Measurements from ENCODE around the gene WDR11. TPM values are rescaled to one million over a fixed set of nuclear protein-coding genes. Genes with fewer than 3 reads are reported as not detected.

The WDR11 gene
- total RNA-seq, 1 experiment from 2014 or later, result 48.3 TPM

- Histone ChIP-seq H3K4me1 (ENCODE audit: control insufficient read depth in 1 of 2, insufficient read depth in 2 of 2, low read length in 2 of 2) (no peaks in the 10 kb centered on the region), H3K27ac (ENCODE audit: low read depth, low read length) (no peak overlapping the region), H3K79me2 (ENCODE audit: insufficient read depth, low read length) (no peaks in the 10 kb centered on the region), H3K36me3 (ENCODE audit: control insufficient read depth in 1 of 2, insufficient read depth in 2 of 2, low read length in 2 of 2) (no peaks in the 10 kb centered on the region), H3K4me2 (ENCODE audit: low read length) (no peak overlapping the region), H4K20me1 (ENCODE audit: insufficient read depth) (no peaks in the 10 kb centered on the region), H3K27me3 (ENCODE audit: insufficient read depth, low read length) (peaks cover 7% of the 10 kb centered on the region; the same call in 1 of the 2 replicates), H3K9me3 (ENCODE audit: control insufficient read depth in 1 of 2, insufficient read depth in 1 of 2, low read depth in 1 of 2, low read length in 2 of 2) (no peaks in the 10 kb centered on the region), H3K9ac (ENCODE audit: low read length) (no peak overlapping the region), H2AFZ (ENCODE audit: low read depth, low read length, poor library complexity, severe bottlenecking) (no peak overlapping the region), H3K9me2 (ENCODE audit: insufficient read depth) (no peaks in the 10 kb centered on the region), H3K4me3 (replicated peaks in 1 of 2; ENCODE audit: low read depth in 1 of 2, low read length in 2 of 2) (no peak overlapping the region)
- intact Hi-C loops (cut with micrococcal nuclease), result no loop called here
- ChIA-PET CTCF (no interaction called here), POLR2A (no interaction called here), RAD21 (ENCODE audit: low non-redundant PET in 1 of 2, low total read pairs in 2 of 2, uncharacterized antibody in 2 of 2, unreplicated experiment in 2 of 2) (no interaction called here)
- BruUV-seq (replicated peaks), result no TSS peak
- TF ChIP-seq CTCF (IDR thresholded peaks at IDR 0.05 in 2 of 3, conservative IDR thresholded peaks at IDR 0.05 in 1 of 3; ENCODE audit: borderline replicate concordance in 1 of 3, insufficient read depth in 1 of 3, low read depth in 2 of 3, low read length in 2 of 3) (no peak), TCF7L2 (IDR thresholded peaks at IDR 0.05; ENCODE audit: borderline replicate concordance, extremely low read depth, insufficient read depth, insufficient read length) (no peak), SIN3A (IDR thresholded peaks at IDR 0.05; ENCODE audit: low read depth) (no peak), MAX (IDR thresholded peaks at IDR 0.05) (no peak), ZFX (IDR thresholded peaks at IDR 0.05) (no peak), CBX3 (IDR thresholded peaks at IDR 0.05; ENCODE audit: low read depth) (no peak), YY1 (IDR thresholded peaks at IDR 0.05; ENCODE audit: extremely low read depth, insufficient replicate concordance, low read depth, low read length) (no peak), CEBPB (IDR thresholded peaks at IDR 0.05; ENCODE audit: low read depth) (no peak), POLR2A (IDR thresholded peaks at IDR 0.05; ENCODE audit: borderline replicate concordance, extremely low read depth, insufficient read depth, insufficient read length) (no peak), JUND (IDR thresholded peaks at IDR 0.05) (no peak), SP1 (IDR thresholded peaks at IDR 0.05; ENCODE audit: low read depth) (no peak), RAD21 (IDR thresholded peaks at IDR 0.05; ENCODE audit: low read depth) (no peak)
- ATAC-seq (no peak), DNase-seq (ENCODE audit: low read depth, low spot score) (no peak)
Measured at GRCh38 chr10:120929166-120929565, 78.0 kb downstream of the WDR11 start.

Data from HCT116 (cell line).